Suprapubic skin (tissue), 3 donors: ENCODE results near the gene AGAP1.

Experiments
- POLR2A ChIP-seq, 2 donors: fragments of 450-650 bp; IDR thresholded peaks; one replicate each; pipeline ENCODE4 v1.6.1; 2017; ENCODE audit warnings: antibody characterized with exemption in 2 of 2, mild to moderate bottlenecking in 2 of 2, moderate library complexity in 2 of 2
- TF ChIP-seq, protein P1 (sequence below), 2 donors: fragments of 200-600 bp in 1 of 2; fragments of 450-650 bp in 1 of 2; sonication (generic) in 1 of 2; IDR thresholded peaks; one replicate each; pipeline ENCODE4 v1.5.1; 2016 to 2019; ENCODE audit warnings: antibody characterized with exemption in 2 of 2, mild to moderate bottlenecking in 1 of 2, moderate library complexity in 1 of 2

DNA sequence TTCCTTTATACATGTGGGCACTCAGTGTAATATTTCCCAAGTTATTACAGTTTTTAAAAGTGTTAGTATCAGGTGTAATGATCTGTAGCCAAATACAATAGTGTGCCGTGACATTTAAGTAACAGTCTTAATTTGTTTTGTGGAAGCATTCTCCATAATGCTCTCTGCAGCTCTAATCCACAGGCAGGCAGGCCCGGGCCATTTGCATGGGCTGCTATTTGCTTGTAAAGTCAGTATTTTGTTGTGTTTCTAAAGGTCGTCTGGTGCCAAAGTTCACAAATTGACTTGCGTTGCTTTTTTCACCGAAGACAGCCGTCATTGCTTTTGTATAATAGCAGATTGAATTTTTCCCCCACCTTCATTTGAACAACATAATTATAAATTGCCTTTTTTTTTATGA is 521.3 kb downstream of the AGAP1 start:
- TF ChIP-seq, protein P1, sequence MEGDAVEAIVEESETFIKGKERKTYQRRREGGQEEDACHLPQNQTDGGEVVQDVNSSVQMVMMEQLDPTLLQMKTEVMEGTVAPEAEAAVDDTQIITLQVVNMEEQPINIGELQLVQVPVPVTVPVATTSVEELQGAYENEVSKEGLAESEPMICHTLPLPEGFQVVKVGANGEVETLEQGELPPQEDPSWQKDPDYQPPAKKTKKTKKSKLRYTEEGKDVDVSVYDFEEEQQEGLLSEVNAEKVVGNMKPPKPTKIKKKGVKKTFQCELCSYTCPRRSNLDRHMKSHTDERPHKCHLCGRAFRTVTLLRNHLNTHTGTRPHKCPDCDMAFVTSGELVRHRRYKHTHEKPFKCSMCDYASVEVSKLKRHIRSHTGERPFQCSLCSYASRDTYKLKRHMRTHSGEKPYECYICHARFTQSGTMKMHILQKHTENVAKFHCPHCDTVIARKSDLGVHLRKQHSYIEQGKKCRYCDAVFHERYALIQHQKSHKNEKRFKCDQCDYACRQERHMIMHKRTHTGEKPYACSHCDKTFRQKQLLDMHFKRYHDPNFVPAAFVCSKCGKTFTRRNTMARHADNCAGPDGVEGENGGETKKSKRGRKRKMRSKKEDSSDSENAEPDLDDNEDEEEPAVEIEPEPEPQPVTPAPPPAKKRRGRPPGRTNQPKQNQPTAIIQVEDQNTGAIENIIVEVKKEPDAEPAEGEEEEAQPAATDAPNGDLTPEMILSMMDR (IDR thresholded peaks at IDR 0.05), result no peak
- TF ChIP-seq POLR2A (IDR thresholded peaks at IDR 0.05), result no peak
